ENCODE data around the gene PARG.
A peak's percentile ranks its signal among the peaks of the same experiment; 100 is the strongest.
"Not testable (repeated sequence)": the region's sequence is repeated elsewhere in the genome, so short reads cannot be mapped to it uniquely, and the experiment has no call there.

PARG gene

GRCh38 chr10:49941447-49942338 lies at the start of gene PARG, which contains the start of gene TIMM23B:
Gene PARG, minus strand, starts transcription at chr10:49942027. Its CDS starts 302 bp downstream, at chr10:49941725.
Gene TIMM23B, plus strand, starts transcription at chr10:49942053. Its CDS starts 142 bp downstream, at chr10:49942195.
- peak within 1 kb of the TSS; percentile 78 for H3K4me3 ChIP-seq (ENCODE audit: low read length)
- DNase-seq (ENCODE audit: low read depth) = peak; percentile 88

GRCh38 chr10:49988376-49988775 lies 46.5 kb upstream of the PARG start, which contains the start of gene AGAP6:
Gene AGAP6, plus strand, starts transcription at chr10:49988406. Its CDS starts 310 bp downstream, at chr10:49988716.
- not testable (repeated sequence) for DNase-seq (ENCODE audit: low read depth); H3K4me3 ChIP-seq (ENCODE audit: low read length)

- H3K4me3 ChIP-seq (ENCODE audit: low read length); DNase-seq (ENCODE audit: low read depth): not testable (repeated sequence)
Observed at GRCh38 chr10:49987207-49987606, 45.4 kb upstream of the PARG start.

GRCh38 chr10:49977756-49978155 lies 35.9 kb upstream of the PARG start:
- not testable (repeated sequence) for DNase-seq (ENCODE audit: low read depth); H3K4me3 ChIP-seq (ENCODE audit: low read length)

GRCh38 chr10:49972094-49972493 lies 30.3 kb upstream of the PARG start:
- not testable (repeated sequence) for DNase-seq (ENCODE audit: low read depth); H3K4me3 ChIP-seq (ENCODE audit: low read length)

GRCh38 chr10:49971466-49971865 lies 29.6 kb upstream of the PARG start:
- DNase-seq (ENCODE audit: low read depth); H3K4me3 ChIP-seq (ENCODE audit: low read length): not testable (repeated sequence)

- H3K4me3 ChIP-seq (ENCODE audit: low read length); DNase-seq (ENCODE audit: low read depth): not testable (repeated sequence)
Observed at GRCh38 chr10:49970331-49970857, 28.6 kb upstream of the PARG start.

GRCh38 chr10:49953122-49953521 lies 11.3 kb upstream of the PARG start:
- not testable (repeated sequence) for H3K4me3 ChIP-seq (ENCODE audit: low read length); DNase-seq (ENCODE audit: low read depth)

GRCh38 chr10:49952006-49952405 lies 10.2 kb upstream of the PARG start:
- not testable (repeated sequence) for DNase-seq (ENCODE audit: low read depth); H3K4me3 ChIP-seq (ENCODE audit: low read length)

- H3K4me3 ChIP-seq (ENCODE audit: low read length); DNase-seq (ENCODE audit: low read depth): not testable (repeated sequence)
Observed at GRCh38 chr10:49948737-49949136, 6.9 kb upstream of the PARG start.

GRCh38 chr10:49948142-49948541 lies 6.3 kb upstream of the PARG start:
- DNase-seq (ENCODE audit: low read depth); H3K4me3 ChIP-seq (ENCODE audit: low read length): not testable (repeated sequence)

GRCh38 chr10:49943607-49944006 lies 1.8 kb upstream of the PARG start:
- not testable (repeated sequence) for H3K4me3 ChIP-seq (ENCODE audit: low read length); DNase-seq (ENCODE audit: low read depth)

- peak overlapping the region; percentile 78 for H3K4me3 ChIP-seq (ENCODE audit: low read length)
- DNase-seq (ENCODE audit: low read depth) = peak; percentile 4
Observed at GRCh38 chr10:49942339-49942705, 495 bp upstream of the PARG start.

- H3K4me3 ChIP-seq (ENCODE audit: low read length); DNase-seq (ENCODE audit: low read depth): not testable (repeated sequence)
Observed at GRCh38 chr10:49931959-49932728, 9.7 kb downstream of the PARG start.

GRCh38 chr10:49931276-49931675 lies 10.6 kb downstream of the PARG start:
- DNase-seq (ENCODE audit: low read depth); H3K4me3 ChIP-seq (ENCODE audit: low read length): not testable (repeated sequence)

- not testable (repeated sequence) for DNase-seq (ENCODE audit: low read depth); H3K4me3 ChIP-seq (ENCODE audit: low read length)
Observed at GRCh38 chr10:49923572-49923971, 18.3 kb downstream of the PARG start.

- not testable (repeated sequence) for H3K4me3 ChIP-seq (ENCODE audit: low read length); DNase-seq (ENCODE audit: low read depth)
Observed at GRCh38 chr10:49922041-49922440, 19.8 kb downstream of the PARG start.

GRCh38 chr10:49917927-49918326 lies 23.9 kb downstream of the PARG start:
- DNase-seq (ENCODE audit: low read depth); H3K4me3 ChIP-seq (ENCODE audit: low read length): not testable (repeated sequence)

- DNase-seq (ENCODE audit: low read depth); H3K4me3 ChIP-seq (ENCODE audit: low read length): not testable (repeated sequence)
Observed at GRCh38 chr10:49916451-49916850, 25.4 kb downstream of the PARG start.

GRCh38 chr10:49910295-49910694 lies 31.5 kb downstream of the PARG start:
- not testable (repeated sequence) for DNase-seq (ENCODE audit: low read depth); H3K4me3 ChIP-seq (ENCODE audit: low read length)

Measured in epithelial cell of esophagus (primary cell).